ENCODE data around the gene MAGEA1.

DNA sequence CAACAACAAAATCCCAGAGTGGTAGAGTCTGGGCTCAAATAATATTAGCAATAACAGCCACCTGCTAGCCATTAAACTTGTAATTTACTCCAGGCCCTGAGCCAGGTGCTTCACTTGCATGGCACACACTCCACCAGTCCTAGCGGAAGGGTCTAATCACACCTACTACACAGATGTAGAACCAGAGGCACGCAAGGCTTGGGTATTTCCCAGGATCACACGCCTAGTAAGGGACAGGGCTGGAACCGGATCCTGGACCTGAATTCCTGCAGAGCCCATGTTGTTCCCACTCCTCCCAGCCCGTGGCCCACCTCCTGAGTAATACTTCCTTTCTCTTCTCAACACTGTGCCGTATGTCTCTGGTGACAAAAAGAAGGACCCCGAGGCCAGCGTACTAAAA lies 5.7 kb downstream of the MAGEA1 start:
- TF ChIP-seq, protein P1, sequence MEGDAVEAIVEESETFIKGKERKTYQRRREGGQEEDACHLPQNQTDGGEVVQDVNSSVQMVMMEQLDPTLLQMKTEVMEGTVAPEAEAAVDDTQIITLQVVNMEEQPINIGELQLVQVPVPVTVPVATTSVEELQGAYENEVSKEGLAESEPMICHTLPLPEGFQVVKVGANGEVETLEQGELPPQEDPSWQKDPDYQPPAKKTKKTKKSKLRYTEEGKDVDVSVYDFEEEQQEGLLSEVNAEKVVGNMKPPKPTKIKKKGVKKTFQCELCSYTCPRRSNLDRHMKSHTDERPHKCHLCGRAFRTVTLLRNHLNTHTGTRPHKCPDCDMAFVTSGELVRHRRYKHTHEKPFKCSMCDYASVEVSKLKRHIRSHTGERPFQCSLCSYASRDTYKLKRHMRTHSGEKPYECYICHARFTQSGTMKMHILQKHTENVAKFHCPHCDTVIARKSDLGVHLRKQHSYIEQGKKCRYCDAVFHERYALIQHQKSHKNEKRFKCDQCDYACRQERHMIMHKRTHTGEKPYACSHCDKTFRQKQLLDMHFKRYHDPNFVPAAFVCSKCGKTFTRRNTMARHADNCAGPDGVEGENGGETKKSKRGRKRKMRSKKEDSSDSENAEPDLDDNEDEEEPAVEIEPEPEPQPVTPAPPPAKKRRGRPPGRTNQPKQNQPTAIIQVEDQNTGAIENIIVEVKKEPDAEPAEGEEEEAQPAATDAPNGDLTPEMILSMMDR (IDR thresholded peaks at IDR 0.05) = no peak
- no peak for TF ChIP-seq POLR2A (IDR thresholded peaks at IDR 0.05)
